ENCODE data around the gene MEX3A.
"Not testable (repeated sequence)": the region's sequence is repeated elsewhere in the genome, so short reads cannot be mapped to it uniquely, and the experiment has no call there.

The MEX3A gene, protein sequence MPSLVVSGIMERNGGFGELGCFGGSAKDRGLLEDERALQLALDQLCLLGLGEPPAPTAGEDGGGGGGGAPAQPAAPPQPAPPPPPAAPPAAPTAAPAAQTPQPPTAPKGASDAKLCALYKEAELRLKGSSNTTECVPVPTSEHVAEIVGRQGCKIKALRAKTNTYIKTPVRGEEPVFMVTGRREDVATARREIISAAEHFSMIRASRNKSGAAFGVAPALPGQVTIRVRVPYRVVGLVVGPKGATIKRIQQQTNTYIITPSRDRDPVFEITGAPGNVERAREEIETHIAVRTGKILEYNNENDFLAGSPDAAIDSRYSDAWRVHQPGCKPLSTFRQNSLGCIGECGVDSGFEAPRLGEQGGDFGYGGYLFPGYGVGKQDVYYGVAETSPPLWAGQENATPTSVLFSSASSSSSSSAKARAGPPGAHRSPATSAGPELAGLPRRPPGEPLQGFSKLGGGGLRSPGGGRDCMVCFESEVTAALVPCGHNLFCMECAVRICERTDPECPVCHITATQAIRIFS

GRCh38 chr1:156082309-156083091 is at the start of gene MEX3A:
TSS of gene MEX3A (minus strand) at chr1:156082465. CDS start at chr1:156081998, 467 bp downstream.
- DNase-seq = peak; percentile 18

DNA sequence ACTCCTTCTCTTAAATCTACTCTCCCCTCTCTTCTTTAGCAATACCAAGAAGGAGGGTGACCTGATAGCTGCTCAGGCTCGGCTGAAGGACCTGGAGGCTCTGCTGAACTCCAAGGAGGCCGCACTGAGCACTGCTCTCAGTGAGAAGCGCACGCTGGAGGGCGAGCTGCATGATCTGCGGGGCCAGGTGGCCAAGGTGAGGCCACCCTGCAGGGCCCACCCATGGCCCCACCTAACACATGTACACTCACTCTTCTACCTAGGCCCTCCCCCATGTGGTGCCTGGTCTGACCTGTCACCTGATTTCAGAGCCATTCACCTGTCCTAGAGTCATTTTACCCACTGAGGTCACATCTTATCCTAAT is 48.3 kb upstream of the MEX3A start:
- DNase-seq = no peak

GRCh38 chr1:156129687-156130577 is 47.7 kb upstream of the MEX3A start:
- DNase-seq = peak; percentile 48

GRCh38 chr1:156128654-156129597 is 46.7 kb upstream of the MEX3A start:
- no peak for DNase-seq

DNA sequence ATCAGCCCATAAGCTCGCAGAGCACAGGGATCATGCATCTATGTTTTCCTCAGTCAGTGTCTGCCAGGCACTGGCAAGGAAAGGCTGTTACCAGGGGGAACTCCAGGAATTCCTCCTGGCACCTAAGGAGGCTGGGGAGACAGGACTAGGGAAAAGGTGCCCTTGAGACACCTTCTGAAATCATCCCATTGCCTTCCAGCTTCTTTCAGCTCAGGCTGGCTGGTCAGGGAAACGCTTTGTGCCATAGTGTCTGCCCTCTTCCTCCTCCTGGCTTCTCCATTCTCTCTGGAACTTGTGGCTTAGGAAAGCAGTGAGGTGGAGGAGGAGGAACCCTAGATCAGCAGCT is 46.0 kb upstream of the MEX3A start:
- DNase-seq = no peak

DNA sequence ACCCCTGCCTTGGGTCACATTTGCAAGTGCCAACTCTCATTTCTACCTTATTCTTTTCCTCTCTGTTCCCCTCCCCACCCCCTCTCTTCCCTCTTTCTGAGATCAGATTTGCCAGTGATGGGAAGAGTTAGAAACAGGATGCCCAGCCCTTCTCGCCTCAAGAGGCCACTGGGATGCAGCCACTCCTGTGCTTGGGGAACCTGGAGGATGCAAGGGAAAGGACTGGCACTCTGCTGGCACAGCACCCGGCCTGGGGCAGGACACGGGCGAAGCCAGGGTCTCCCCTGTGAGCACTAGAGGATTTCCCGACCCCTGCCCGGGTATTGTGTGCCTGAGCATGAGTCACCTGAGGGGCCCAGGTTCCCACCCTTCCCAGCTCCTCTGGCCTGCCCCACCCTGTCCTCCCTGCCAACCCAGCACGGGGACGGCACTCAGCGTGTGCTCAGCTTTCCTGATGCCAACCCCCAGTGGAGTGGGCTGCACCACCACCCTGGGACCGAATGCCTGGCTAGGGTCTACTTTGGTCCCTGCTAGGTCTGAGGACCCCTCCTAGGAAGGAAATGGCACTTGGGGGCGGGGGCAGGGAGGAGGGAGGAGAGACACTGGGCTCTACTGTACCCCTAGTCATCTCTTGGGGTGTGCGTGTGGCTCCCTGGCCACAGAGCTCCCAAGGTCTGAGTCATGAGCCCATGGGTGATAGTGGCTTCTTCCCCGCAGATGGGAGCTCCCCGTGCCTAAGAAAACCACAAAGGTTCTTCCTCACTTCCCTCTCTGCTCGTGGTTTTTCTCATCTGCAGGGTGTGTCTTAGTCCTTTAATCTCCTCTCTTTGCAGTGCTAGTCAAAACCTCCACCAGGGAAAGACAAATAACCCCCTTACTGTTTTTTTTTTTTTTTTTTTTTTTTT is 44.6 kb upstream of the MEX3A start:
- peak; percentile 63 for DNase-seq

GRCh38 chr1:156126043-156126629 is 43.9 kb upstream of the MEX3A start:
- DNase-seq = peak; percentile 74

DNA sequence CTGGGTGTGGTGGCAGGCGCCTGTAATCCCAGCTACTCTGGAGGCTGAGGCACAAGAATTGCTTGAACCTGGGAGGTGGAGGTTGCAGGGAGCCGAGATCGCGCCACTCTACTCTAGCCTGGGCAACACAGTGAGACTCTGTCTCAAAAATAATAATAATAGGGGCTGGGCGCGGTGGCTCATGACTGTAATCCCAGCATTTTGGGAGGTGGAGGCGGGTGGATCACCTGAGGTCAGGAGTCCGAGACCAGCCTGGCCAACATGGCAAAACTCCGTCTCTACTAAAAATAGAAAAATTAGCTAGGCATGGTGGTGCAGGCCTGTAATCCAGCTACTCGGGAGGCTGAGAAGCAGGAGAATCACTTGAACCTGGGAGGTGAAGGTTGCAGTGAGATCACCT is 43.3 kb upstream of the MEX3A start:
- not testable (repeated sequence) for DNase-seq

DNA sequence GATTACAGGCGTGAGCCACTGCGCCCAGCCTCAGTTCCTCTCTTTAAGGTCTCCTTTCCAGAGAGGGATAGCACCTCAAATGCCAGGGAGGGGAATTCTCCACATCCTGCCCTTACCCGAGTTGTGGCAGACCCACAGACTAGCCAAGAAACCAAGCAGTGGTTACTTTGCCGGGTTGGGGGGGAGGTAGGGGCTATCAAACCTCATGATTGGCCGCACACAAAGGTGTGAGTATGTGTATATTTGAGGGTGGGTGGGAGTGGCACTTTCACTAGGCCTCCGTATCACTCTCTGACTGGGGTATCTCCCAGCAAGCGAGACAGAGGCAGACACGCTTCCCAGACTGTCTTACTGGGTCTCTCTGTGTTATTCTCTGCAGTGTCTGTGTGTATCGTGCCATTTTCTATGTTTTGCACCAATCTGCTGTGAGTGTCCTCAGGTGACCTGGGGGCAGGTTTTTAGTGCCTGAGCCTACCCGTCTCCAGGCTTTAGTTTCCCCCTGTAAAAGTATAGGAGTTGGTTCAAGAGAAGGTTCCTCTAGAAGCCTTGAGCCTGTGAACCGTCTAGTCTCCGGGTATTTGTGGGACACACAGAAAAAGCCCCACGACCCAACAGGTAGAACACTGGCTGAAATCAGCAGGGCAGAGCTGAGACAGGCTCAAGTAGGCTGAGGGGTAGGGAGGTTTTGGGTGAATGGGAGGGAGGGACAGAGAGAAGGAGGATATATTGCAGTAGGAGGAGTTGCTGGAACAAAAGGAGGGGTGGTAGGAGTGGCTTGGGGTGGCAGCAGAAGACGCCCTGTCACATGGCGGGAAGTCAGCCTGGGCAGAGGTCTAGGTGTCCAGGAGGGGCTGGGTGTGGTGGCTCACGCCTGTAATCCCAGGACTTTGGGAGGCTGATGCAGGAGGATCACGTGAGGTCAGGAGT is 42.6 kb upstream of the MEX3A start:
- DNase-seq = peak; percentile 36

DNA sequence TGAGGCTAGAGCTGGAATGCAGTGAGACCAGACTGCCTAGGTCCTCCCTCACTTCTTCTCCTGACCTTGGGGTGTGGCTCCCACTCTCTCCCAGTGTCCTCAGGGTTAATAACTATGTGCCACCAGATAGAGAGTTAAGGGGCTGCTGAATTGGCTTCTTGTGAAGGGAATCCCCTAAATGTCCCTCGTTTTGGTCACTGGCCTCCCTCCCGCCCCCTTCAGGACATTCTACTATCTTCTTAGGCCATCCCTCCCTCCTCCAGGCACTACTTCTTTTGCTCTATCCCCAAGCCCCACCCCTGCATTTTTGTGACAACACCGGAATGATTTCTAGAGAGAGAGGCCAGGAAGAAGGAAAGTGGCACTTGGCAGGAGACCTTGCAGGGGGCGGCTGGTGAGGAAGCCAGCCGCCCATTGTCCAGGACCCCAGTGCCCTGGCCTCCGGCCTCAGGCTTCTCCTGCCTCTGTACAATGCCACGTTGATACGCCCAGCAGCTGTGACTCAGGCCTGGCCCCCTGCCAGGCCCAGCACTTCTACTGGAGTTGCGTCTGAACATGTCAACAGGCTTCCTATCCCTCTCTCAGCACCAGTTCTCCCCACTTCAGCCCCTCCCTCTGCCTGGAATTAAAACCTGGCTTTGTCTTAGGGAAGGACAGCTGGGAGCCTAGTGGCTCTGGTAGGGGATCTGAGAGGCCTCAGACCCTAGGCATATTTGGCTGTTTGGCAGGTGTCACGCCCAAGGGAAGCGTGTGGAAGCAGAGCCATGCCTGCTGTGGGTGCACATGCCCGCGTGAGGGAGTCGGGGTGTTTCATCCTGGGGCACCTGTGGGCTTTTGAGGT is 41.3 kb upstream of the MEX3A start:
- peak; percentile 75 for DNase-seq

GRCh38 chr1:156122519-156123355 is 40.5 kb upstream of the MEX3A start:
- no peak for DNase-seq

DNA sequence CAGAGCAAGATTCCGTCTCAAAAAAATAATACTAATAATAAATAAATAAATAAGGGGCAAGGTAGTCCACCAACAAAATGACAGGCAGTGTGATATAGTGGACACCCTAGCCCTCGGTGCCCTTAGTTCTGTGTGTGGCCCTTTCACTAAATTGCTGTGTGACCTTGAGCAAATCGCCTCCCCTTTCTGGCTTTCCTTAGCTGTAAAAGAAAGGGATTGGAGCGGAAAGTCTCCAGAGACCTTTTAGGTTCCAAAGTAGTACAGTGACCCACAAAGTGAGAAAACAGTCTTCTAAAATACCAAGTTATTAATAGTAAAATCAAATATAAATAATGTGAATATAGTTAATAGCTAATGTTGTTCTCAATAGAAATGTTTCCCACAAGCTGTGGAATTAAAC is 39.8 kb upstream of the MEX3A start:
- DNase-seq = no peak

GRCh38 chr1:156121457-156121856 is 39.2 kb upstream of the MEX3A start:
- DNase-seq = no peak

DNA sequence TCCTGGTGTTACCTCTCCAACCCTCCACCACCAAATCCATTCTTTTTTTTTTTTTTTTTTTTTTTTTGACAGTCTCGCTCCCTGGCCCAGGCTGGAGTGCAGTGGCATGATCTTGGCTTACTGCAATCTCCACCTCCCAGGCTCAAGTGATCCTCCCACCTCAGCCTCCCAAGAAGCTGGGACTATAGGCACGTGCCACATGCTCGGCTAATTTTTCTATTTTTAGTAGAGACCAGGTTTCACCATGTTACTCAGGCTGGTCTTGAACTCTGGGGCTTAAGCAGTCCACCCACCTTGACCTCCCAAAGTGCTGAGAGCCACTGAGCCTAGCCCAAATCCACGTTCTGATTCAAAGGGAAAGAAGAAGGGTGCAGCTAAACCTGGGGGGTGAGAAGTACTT is 38.7 kb upstream of the MEX3A start:
- DNase-seq = not testable (repeated sequence)

DNA sequence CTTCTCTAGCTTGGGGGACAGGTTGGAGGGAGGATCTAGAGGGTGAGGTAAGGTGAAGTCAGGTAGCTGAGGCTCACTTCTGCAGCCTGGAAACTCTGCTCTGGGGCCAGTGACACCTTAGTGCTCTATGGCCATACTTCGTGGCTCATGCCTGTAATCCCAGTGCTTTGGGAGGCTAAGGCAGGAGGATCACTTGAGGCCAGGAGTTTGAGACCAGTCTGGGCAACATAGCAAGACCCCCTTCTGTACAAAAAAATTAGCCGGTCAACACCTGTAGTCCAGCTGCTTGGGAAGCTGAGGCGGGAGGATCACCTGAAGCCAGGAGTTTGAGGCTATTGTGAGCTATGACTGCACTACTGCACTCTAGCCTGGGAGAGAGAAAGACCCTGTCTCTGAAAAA is 38.1 kb upstream of the MEX3A start:
- DNase-seq = no peak

GRCh38 chr1:156119503-156120209 is 37.4 kb upstream of the MEX3A start:
- peak; percentile 40 for DNase-seq
